Body of pancreas (tissue), 4 donors: ENCODE measurements around the gene NOL7. TPM values are rescaled to one million over a fixed set of nuclear protein-coding genes. Genes with fewer than 3 reads are reported as not detected.

Source experiments
- ATAC-seq: fragments of 150-250 bp; one replicate; pipeline ENCODE4 v1.9.1; 2016
- DNase-seq, 4 donors: peaks; one replicate each; pipeline ENCODE4 v3.0.0-alpha.2; 2019
- H3K27ac ChIP-seq, 4 donors: fragments of 200-600 bp; sonication (generic); 1 replicate in 3 of 4; 2 replicates in 1 of 4; pipeline versions ENCODE4 v1.5.1 to v1.6.1; 2016 to 2019; ENCODE audit warnings: mild to moderate bottlenecking in 1 of 4, mixed read lengths in 1 of 4, moderate library complexity in 1 of 4
- H3K27me3 ChIP-seq, 2 donors: fragments of 200-600 bp; sonication (generic); one replicate each; pipeline ENCODE4 v1.6.0; 2016; ENCODE audit warnings: mild to moderate bottlenecking in 1 of 2
- H3K36me3 ChIP-seq, 2 donors: fragments of 200-600 bp; sonication (generic); replicated peaks in 1 of 2; 2 replicates each; pipeline ENCODE4 v1.5.1; 2016; ENCODE audit warnings: low read depth in 2 of 2; ENCODE audit not compliant: insufficient read depth in 1 of 2
- H3K4me1 ChIP-seq: fragments of 200-600 bp; sonication (generic); one replicate; pipeline ENCODE4 v1.6.0; 2016
- H3K4me3 ChIP-seq, 2 donors: fragments of 200-600 bp; sonication (generic); 1 replicate in 1 of 2; 2 replicates in 1 of 2; pipeline ENCODE4 v1.5.1; 2016 to 2019
- H3K9me3 ChIP-seq, 3 donors: fragments of 200-600 bp; sonication (generic); 1 replicate in 2 of 3; 2 replicates in 1 of 3; pipeline ENCODE4 v1.5.1; 2016
- POLR2A ChIP-seq, 3 donors: fragments of 450-650 bp; IDR thresholded peaks; one replicate each; pipeline ENCODE4 v1.6.1; 2016; ENCODE audit warnings: antibody characterized with exemption in 3 of 3, mild to moderate bottlenecking in 2 of 3
- WGBS, 2 donors: methylation state at CpG; one replicate each; pipeline ENCODE4 v1.1.5; 2017; 5-methylcytosine and 5-hydroxymethylcytosine counted together
- intact Hi-C: fragments of 100-400 bp; cut with DNase I; formaldehyde crosslinking; loops from one replicate; pipeline ENCODE4 v1.15.1; 2023
- total RNA-seq, 2 donors: library from RNA; depleted of rRNA; stranded (reverse); fragments of >200 nt; gene quantifications; one replicate each; pipeline ENCODE4 v1.1.0, GENCODE V29; 2016
- TF ChIP-seq, protein P1 (sequence below), 7 experiments: fragments of 450-650 bp in 4 of 7; fragments of 200-600 bp in 3 of 7; sonication (generic) in 3 of 7; IDR thresholded peaks; one replicate each; pipeline ENCODE4 v1.5.1; 2016 to 2019; ENCODE audit warnings: antibody characterized with exemption in 7 of 7

The NOL7 gene
- 100 to 1,000 TPM in 1 of 2 donors, 10 to 100 TPM in 1; 52.1 to 164 TPM for total RNA-seq

- H3K27ac ChIP-seq, result peak within 1 kb of the TSS; percentile 86 to 94 (median 91)
- DNase-seq (peak; percentile 97 to 98 (median 98)), ATAC-seq (peak; percentile 98)
- peak within 1 kb of the TSS; percentile 75 to 82 for H3K4me3 ChIP-seq
- no peaks in the 10 kb centered on the region for H3K27me3 ChIP-seq
- H3K9me3 ChIP-seq, result no peaks in the 10 kb centered on the region
- WGBS, 2 donors, result 0% methylated on average over 23 to 85 of the region's 85 CpGs
- peaks cover 36% of the 10 kb centered on the region for H3K4me1 ChIP-seq
- peak; percentile 76 to 89 (median 88) for TF ChIP-seq POLR2A (IDR thresholded peaks at IDR 0.05)
- TF ChIP-seq, protein P1, sequence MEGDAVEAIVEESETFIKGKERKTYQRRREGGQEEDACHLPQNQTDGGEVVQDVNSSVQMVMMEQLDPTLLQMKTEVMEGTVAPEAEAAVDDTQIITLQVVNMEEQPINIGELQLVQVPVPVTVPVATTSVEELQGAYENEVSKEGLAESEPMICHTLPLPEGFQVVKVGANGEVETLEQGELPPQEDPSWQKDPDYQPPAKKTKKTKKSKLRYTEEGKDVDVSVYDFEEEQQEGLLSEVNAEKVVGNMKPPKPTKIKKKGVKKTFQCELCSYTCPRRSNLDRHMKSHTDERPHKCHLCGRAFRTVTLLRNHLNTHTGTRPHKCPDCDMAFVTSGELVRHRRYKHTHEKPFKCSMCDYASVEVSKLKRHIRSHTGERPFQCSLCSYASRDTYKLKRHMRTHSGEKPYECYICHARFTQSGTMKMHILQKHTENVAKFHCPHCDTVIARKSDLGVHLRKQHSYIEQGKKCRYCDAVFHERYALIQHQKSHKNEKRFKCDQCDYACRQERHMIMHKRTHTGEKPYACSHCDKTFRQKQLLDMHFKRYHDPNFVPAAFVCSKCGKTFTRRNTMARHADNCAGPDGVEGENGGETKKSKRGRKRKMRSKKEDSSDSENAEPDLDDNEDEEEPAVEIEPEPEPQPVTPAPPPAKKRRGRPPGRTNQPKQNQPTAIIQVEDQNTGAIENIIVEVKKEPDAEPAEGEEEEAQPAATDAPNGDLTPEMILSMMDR (IDR thresholded peaks at IDR 0.05), result peak; percentile 78 to 99 (median 99)
- H3K36me3 ChIP-seq, result peaks cover 4 to 19% of the 10 kb centered on the region in 2 donors
- intact Hi-C loops, result loop anchor here (10.0 kb wide), 1 partner anchor 100 kb away; the partner anchor contains the start of gene RANBP9
These were observed at the start of gene NOL7 for GRCh38 chr6:13614926-13615791. NOL7 (plus strand) TSS chr6:13615335; CDS start chr6:13615359, 24 bp downstream.

GRCh38 chr6:13565921-13566320, 49.2 kb upstream of the NOL7 start:
- WGBS, 2 donors, result 84 to 97% methylated on average over 4 of the region's 4 CpGs
- intact Hi-C loops, result no loop called here
- DNase-seq (no peak), ATAC-seq (no peak)
- no peaks in the 10 kb centered on the region for H3K9me3 ChIP-seq
- H3K4me1 ChIP-seq, result no peaks in the 10 kb centered on the region
- no peak overlapping the region for H3K4me3 ChIP-seq
- H3K27me3 ChIP-seq, result no peaks in the 10 kb centered on the region
- H3K27ac ChIP-seq, result no peak overlapping the region
- no peaks in the 10 kb centered on the region for H3K36me3 ChIP-seq
- no peak for TF ChIP-seq POLR2A (IDR thresholded peaks at IDR 0.05)
- TF ChIP-seq, protein P1 (IDR thresholded peaks at IDR 0.05), result no peak

DNA sequence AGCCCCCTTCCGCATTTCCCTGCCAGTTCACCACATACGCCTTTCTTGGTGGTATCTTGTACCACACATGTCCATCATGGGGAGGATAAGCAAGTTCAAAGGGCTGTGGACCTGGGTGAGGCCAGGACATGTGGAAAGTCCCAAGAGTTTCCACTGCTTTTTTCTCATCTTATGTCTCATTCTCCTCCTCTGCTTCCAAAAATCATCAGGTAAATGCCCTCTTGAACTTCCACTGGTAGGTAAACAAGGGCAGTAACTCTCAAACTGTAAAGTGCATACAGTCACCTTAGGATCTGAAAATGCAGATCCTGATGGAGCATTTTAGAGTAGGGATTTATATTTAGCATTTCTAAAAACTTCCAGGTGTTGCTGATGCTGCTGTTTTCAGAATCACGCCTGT, 48.6 kb upstream of the NOL7 start:
- no peak for TF ChIP-seq POLR2A (IDR thresholded peaks at IDR 0.05)
- TF ChIP-seq, protein P1 (IDR thresholded peaks at IDR 0.05), result no peak
- DNase-seq (no peak), ATAC-seq (no peak)
- Histone ChIP-seq H3K9me3 (no peaks in the 10 kb centered on the region), H3K36me3 (no peaks in the 10 kb centered on the region), H3K4me1 (no peaks in the 10 kb centered on the region), H3K27me3 (no peaks in the 10 kb centered on the region), H3K4me3 (no peak overlapping the region), H3K27ac (no peak overlapping the region)
- intact Hi-C loops, result no loop called here
- WGBS, 2 donors, result 86 to 89% methylated on average over 3 of the region's 3 CpGs

- H3K9me3 ChIP-seq, result no peaks in the 10 kb centered on the region
- ATAC-seq (no peak), DNase-seq (no peak)
- no peaks in the 10 kb centered on the region for H3K27me3 ChIP-seq
- intact Hi-C loops, result no loop called here
- no peak for TF ChIP-seq POLR2A (IDR thresholded peaks at IDR 0.05)
- TF ChIP-seq, protein P1 (IDR thresholded peaks at IDR 0.05), result no peak
- no peak overlapping the region for H3K4me3 ChIP-seq
- WGBS, 2 donors, result 67 to 72% methylated on average over 5 of the region's 5 CpGs
- no peak overlapping the region for H3K27ac ChIP-seq
- H3K4me1 ChIP-seq, result peaks cover 8% of the 10 kb centered on the region
- H3K36me3 ChIP-seq, result no peaks in the 10 kb centered on the region
These were observed 46.2 kb upstream of the NOL7 start for GRCh38 chr6:13568970-13569369.
